GM19455 (cell line): ENCODE results near the gene TMEM175.

Experiments used
- ATAC-seq: cut with Tn5 transposase; IDR thresholded peaks from one replicate; pipeline ENCODE4 v1.9.1; 2021; ENCODE audit not compliant: unreplicated experiment

Gene TMEM175

GRCh38 chr4:898869-899555, 33.2 kb upstream of the TMEM175 start:
- no peak for ATAC-seq

DNA sequence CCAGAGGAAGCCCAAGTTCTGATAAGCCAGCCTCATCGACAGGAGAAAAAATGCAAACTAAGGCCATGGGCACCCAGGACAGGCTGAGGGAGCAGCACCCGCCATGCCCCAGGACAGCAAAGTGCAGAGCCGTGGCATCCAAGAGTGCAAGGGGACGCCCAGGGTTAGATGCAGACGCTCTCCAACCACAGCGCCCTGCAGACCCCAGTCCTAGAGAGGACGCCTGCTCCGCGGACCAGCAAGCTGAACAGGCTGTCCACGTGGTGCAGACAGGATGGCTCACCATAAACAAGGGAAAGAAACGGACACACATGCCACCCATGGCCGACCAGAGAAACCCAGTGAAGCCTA, 32.7 kb upstream of the TMEM175 start:
- no peak for ATAC-seq

GRCh38 chr4:900073-900472, 32.2 kb upstream of the TMEM175 start:
- ATAC-seq, result no peak

DNA sequence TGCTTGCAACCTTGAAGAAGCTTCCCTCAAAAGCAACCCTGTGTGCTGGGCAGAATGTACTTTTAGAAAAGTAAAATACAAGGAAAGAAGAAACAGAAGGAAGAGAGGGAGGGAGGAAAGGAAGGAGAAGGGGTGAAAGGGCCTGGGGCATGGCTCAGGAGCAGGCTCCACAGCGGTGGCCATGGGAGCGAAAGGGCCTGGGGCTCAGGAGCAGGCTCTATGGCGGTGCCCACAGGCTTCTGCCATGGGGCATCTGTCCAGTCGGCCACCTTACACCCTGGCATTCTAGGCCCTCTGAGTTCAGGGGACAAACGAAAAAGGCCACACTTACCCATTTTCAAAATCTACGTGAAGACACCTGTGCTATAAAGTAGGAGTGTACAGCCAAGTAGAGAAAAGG, 31.5 kb upstream of the TMEM175 start:
- no peak for ATAC-seq

DNA sequence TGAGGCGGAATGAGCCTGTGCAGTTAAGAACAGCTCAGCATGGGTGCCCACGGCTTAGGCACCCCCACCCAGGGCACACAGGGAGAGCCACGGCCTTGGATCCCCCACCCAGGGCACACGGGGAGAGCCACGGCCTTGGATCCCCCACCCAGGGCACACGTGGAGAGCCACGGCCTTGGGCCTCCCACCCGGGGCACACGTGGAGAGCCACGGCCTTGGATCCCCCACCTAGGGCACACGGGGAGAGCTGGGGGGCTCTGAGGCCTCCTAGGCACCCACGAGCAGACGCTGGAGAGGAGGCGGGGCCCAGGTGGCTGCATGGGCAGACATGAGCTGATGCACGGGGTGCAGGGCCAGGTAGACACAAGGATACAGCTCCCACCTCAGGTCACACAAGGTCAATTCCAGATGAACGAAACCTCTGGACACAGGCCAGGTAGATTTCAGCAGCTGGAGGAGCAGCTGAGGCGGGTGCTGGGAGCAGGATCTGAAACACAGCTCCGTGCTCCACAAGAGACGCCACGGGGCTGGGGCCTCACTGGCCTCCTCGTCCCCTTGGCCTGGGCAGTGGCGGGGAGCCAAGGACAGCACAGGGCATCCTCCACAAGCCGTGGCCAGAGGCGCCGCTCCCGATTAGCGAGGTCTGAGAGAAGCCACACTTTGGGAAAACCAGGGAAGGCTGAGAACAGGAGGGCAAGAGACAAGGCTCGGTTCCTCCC, 30.9 kb upstream of the TMEM175 start:
- ATAC-seq, result no peak

DNA sequence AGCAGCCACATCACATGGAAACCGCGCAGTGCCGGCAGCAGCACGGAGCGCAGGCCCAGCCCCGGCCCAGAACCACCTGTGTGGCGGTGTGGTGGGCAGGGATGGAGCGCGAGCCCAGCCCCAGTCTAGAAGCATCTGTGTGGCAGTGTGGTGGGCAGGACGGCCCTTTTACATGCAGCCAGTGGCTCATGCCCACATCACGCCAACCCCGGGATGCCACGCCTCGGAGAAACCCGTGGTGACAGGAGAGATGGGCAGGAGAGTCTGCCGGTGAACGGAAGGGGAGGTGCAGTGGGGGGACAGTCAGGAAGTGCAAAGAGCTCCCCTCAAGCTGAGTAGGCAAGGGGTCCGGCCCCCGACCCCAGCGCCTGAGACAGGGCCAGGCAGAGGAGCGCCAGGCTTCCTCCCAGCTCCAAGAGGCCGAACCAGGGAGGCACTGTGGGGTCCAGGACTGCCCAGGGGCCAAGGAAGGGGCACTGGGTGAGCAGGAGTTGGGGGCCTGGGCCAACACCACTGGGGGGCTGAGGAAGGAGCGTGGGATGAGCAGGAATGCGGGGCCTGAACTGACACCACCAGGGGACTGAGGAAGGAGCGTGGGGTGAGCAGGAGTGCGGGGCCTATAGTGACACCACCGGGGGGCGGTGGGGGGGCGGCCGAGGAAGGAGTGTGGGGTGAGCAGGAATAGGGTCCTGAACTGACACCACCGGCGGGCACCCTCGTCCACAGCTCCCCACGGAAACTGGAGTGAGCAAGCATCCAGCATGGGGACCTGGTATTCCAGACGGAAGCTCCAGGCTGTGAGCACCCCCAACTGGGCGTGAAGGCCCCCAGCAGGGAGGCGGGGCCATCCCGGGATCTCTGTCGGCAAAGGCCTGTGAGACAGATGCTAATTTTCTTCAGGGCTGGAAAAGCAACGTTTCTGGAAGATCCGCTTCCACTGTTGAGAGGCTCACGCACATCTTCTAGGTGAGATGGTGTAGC, 28.9 kb upstream of the TMEM175 start:
- ATAC-seq, result no peak

DNA sequence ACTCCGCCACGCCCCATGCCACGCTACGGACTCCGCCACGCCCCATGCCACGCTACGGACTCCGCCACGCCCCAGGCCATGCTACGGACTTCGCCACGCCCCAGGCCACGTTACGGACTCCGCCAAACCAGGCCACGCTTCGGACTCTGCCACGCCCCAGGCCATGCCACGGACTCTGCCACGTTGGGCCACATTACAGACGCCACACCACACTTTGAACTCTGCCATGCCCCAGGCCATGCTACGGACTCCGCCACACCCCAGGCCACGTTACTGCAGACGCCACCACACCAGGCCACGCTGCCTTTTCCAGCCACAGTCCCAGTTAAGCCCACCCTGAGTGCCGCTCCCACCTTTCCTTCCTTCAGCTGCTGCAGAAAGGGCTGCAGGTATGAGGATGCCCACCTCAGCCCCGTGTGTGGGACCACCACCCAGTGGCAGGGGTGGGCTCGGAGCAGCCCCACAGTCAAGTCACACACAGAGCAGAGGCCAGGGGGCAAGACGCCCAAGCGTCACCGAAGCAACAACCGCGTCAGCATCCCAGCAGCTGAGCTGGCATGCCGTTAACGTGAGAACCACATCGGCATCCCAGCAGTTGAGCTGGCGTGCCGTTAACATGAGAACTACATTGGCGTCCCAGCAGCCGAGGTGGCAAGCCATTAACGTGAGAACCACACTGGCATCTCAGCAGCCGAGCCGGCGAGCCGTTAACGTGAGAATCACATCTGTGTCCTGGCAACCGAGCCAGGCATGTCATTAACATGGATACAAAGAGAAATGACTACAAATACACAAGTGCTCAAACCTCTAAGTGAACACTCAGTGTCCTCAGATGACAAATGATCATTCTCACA, 26.5 kb upstream of the TMEM175 start:
- ATAC-seq, result no peak

GRCh38 chr4:906339-907102, 25.7 kb upstream of the TMEM175 start:
- ATAC-seq, result no peak

GRCh38 chr4:907103-907400, 25.2 kb upstream of the TMEM175 start:
- ATAC-seq, result no peak

- ATAC-seq, result no peak
These were observed 24.4 kb upstream of the TMEM175 start for GRCh38 chr4:907691-908425.

DNA sequence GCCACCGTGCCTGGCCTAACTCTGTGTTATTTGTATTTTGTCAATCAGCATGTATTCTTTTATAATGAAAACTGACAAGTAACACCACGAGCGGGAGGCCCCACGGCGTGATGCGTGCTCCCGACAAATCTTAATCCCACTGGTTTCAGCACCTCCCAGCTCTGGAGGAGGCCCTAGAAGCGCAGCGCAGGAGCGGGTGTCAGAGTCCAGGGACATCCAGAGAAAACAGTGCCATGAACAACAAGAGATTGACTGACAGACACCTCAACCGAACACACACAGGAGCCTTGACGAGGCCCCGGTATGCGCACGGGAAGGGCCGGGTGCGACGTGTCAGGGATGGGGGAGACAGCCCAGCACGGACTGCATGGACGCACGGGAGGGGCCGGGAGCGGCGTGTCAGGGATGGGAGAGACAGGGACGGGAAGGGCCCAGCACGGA, 23.1 kb upstream of the TMEM175 start:
- ATAC-seq, result no peak

DNA sequence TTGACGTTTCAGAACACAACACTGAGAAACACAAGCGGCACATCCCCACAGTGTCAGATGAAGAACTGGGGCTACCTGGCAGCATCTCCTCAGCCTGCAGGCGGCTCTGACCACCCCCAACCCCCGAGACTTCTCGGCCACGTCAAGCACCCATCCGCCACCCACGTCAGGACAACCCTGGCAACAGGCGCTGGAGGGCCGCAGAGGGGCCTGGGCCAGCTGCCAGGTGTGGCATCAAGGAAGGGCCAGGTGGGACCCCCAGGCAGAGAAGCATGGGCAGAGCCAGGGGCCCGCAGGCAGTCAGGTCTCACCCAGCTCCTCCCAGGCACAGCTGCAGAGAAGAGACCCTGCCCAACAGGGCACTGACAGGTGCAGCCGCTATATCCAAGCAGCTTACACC, 22.4 kb upstream of the TMEM175 start:
- ATAC-seq, result no peak

GRCh38 chr4:910366-911091, 21.7 kb upstream of the TMEM175 start:
- no peak for ATAC-seq

DNA sequence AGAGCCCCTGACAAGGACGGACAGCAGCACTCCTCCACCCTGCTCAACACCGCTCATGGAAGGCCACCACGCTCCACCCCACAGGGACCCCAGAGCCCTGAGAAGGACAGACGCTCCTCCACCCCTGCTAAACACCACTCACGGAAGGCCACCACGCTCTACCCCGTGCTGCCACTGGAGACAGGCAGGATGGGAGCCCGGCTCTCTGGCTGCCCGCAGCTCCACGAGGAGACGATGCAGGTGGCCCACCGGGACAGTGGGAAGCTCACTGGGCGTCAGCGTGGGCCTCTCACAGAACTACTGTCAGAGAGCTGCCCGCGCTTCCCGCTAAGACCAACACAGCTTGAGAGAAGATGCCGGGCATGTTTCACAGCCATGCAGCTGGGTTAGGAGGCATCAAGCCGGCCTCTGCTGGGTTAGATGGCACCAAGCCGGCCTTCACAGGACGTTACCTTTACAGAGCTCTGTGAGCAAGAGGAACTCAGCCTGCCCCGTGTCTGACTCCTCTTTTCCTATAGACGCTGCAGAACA, 21.0 kb upstream of the TMEM175 start:
- no peak for ATAC-seq

- no peak for ATAC-seq
These were observed 20.3 kb upstream of the TMEM175 start for GRCh38 chr4:911871-912490.

DNA sequence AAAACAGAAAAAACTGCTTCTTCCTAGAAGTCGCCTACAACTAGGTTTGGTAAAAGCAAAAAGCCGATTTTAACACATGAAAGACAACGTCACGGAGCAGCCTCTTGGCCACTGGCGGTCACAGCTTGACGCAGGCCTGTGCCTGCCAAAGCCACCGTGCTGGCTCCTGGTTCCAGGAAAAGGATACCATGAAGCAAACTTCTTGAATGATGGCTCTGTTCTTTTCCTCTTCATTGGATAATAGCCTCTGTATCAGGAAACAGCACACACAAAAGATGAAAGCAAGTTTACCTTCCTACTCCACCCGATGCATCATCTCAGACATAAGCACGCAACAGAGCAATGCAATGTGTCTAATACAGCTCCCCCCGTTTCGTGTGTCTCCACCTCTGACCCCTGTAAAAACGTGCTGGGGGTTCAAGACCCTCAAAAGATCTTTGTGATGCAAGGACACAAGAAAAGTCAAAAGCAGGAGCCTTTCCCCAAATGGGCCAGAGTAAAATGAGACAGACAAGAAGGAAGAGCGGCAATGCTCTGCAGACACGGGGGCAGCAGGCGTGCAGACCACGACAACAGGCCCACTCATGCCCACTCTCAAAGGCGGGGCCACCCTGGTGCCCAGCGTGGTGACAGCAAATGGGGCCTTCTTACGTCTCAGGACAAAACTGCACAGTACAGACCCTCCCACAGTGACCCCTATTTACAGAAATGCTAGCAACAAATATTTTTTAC, 19.5 kb upstream of the TMEM175 start:
- ATAC-seq, result no peak

DNA sequence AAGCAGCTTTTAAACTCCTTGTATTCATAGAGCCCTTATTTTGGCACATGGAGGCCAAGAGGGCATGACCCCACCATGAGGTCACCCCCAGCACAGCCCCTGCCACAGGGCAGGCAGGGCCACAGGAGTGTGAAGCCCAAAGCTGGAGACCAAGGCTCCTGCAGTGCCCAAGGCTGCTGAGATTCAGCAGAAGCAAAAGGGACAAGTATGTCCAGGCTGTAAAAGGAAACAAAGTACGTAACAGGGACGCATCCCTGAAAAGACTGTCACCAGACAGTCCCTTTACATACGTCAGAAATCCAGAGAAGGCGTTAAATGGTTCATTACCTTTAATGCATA, 19.0 kb upstream of the TMEM175 start:
- ATAC-seq, result no peak

DNA sequence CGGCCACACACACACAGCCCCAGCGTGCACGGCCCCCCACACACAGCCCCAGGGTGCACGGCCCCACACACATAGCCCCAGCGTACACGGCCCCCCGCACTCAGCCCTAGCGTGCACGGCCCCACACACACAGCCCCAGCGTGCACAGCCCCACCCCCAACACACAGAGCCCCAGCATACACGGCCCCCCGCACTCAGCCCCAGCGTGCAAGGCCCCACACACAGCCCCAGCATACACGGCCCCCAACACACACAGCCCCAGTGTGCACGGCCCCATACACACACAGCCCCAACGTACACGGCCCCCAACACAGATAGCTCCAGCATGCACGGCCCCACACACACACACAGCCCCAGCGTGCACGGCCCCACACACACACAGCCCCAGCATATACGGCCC, 17.7 kb upstream of the TMEM175 start:
- ATAC-seq, result no peak
